GM12875 (cell line): ENCODE data around the gene PRAMEF11.
"Not testable (repeated sequence)": the region's sequence is repeated elsewhere in the genome, so short reads cannot be mapped to it uniquely, and the experiment has no call there.

Experiments used
- H3K4me3 ChIP-seq: one replicate; pipeline ENCODE4 v1.5.1; 2011; ENCODE audit warnings: low read depth, low read length, control low read depth
- TF ChIP-seq, protein P1 (sequence below): IDR thresholded peaks from 2 replicates; pipeline ENCODE4 v1.5.1; 2011; ENCODE audit warnings: low read depth, mild to moderate bottlenecking, control low read depth, inconsistent platforms, low read length, moderate library complexity, borderline replicate concordance; ENCODE audit not compliant: insufficient read depth

The PRAMEF11 gene

DNA sequence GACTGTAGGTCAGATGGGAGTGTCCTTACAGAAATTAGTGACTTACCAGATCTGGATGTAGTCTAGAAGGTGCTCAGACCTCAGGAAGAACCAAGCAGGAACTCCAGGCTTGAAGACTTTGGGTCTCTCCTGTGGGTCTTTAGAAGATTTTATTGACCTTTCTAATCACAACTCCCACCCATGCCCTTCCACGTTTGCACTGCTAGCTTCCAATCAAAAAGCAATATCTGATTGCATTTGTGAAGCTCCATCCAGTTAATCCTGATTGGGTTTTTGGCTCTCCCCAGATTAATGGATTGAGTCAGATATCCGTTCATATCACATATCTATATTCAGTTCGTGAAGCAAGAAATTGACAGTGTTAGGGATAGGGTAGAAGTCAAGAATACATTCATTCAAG is at the start of gene PRAMEF11:
Gene PRAMEF11 (minus strand): TSS at position 101 of the 400 bp plus-strand sequence. CDS start 2,621 bp downstream, outside the sequence.
- not testable (repeated sequence) for H3K4me3 ChIP-seq

DNA sequence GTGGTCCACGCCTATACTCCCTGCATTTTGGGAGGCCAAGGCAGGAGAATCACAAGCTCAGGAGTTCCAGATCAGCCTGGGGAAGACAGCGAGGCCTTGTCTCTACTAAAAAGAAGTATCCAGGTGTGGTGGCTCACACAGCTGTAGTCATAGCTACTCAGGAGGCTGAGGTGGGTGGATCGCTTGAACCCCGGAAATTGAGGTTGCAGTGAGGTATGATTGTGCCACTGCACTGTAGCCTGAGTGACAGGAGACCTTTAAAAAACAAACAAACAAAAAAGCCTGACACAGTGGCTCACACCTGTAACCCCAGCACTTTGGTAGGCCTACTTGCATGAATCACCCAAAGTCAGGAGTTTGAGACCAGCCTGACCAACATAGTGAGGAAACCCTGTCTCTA is 47.2 kb upstream of the PRAMEF11 start:
- H3K4me3 ChIP-seq: not testable (repeated sequence)

DNA sequence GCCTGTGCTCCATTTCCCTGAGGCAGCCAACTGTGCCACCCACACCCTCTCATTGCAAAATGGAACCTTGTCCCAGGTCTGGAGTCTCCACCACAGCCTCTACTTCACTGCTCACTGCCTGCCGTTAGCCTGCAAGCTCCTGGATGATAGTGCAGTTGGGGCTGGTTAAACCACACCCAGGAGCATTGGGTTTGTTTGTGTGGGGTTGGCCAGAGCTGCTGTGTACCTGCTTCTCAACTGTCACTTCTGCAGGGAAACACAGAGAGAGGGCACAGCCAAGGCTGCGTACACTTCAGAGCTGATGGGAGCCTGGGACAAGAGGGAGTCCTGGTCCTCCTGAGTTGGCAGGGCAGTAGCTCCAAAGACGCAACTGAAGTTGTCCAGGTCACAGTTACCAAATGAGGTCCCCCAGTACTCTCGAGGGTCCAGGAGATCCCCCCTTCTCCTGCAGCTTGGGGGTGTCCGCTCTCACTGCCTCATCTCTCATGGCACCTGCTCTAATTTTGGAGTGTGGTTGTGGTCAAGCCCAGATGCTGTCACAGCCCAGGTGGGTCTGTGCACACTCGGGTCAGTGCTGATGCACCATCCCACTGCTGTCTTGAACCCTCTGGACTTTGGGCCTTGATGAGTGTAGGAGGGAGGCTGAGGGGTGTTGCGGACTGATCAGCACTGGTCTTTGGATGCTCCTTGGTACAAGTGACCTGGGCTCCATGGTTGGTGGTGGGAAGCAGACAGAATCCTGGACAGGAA is 32.1 kb upstream of the PRAMEF11 start:
- not testable (repeated sequence) for H3K4me3 ChIP-seq

DNA sequence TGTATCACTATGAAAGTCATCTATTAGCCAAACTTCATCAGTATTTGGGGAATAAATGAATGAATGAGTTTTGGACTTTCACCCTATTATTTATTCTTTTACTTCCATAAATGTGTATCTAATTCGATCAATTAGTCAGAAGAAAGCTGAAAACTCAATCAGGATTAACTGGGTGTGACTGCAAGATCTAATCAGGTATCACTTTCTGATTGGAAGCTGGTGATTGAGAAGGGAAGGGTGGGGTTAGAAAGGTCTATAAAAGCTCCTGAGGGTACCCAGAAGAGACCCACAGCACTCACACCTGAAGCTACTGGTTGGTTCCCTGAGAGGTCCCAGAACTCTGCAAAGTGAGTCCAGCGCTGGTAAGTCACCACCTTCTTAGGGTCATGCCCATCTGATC is 25.6 kb upstream of the PRAMEF11 start, which contains the start of gene PRAMEF2:
Gene PRAMEF2 (plus strand): TSS at position 301 of the 400 bp plus-strand sequence. CDS start 1,924 bp downstream, outside the sequence.
- not testable (repeated sequence) for H3K4me3 ChIP-seq

DNA sequence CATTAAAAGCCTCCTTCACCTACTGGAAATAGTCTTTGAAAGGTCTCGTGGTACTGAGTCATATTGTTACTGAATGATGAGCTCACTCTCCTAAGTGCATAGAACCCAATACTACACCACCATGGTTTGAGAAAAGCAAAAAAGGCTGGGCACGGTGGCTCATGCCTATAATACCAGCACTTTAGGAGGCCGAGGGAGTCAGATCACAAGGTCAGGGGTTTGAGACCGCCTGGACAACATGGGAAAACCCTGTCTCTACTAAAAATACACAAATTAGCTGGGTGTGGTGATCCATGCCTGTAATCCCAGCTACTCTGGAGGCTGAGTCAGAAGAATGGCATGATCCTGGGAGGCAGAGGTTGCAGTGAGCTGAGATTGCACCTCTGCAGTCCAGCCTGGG is 20.6 kb upstream of the PRAMEF11 start:
- H3K4me3 ChIP-seq: no peak overlapping the region
- TF ChIP-seq, protein P1, sequence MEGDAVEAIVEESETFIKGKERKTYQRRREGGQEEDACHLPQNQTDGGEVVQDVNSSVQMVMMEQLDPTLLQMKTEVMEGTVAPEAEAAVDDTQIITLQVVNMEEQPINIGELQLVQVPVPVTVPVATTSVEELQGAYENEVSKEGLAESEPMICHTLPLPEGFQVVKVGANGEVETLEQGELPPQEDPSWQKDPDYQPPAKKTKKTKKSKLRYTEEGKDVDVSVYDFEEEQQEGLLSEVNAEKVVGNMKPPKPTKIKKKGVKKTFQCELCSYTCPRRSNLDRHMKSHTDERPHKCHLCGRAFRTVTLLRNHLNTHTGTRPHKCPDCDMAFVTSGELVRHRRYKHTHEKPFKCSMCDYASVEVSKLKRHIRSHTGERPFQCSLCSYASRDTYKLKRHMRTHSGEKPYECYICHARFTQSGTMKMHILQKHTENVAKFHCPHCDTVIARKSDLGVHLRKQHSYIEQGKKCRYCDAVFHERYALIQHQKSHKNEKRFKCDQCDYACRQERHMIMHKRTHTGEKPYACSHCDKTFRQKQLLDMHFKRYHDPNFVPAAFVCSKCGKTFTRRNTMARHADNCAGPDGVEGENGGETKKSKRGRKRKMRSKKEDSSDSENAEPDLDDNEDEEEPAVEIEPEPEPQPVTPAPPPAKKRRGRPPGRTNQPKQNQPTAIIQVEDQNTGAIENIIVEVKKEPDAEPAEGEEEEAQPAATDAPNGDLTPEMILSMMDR: no peak

DNA sequence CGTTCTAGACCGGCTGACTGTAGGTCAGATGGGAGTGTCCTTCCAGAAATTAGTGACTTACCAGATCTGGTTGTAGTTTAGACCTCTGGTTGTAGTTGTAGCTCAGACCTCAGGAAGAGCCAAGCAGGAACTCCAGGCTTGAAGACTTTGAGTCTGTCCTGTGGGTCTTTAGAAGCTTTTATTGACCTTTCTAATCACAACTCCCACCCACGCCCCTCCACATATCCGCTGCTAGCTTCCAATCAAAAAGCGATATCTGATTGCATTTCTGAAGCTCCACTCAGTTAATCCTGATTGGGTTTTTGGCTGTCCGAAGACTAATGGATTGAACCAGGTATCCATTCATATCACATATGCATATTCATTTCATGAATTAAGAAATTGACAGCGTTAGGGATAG is 17.4 kb upstream of the PRAMEF11 start, which contains the start of gene HNRNPCL1:
Gene HNRNPCL1 (minus strand): TSS at position 101 of the 400 bp plus-strand sequence. CDS start 431 bp downstream, outside the sequence.
- H3K4me3 ChIP-seq: not testable (repeated sequence)

DNA sequence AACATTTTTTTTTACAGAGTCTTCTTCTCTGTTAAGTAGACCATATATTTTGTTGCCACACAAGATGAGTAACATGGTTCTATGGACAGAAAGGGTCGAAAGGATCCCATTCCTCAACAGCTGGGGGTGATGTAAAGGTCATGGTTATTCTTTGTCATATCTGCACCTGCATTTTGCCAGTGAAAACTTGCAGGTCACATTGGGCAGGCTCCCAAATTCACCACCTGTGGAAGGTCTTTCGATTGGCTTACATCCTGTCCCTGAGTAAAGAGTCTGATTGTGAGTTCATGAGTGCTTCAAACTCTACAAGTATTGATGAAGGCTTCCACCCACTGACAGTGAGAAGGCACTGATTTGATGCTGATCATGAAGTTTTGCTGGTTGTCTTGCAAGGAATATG is 2.0 kb upstream of the PRAMEF11 start:
- H3K4me3 ChIP-seq: not testable (repeated sequence)

DNA sequence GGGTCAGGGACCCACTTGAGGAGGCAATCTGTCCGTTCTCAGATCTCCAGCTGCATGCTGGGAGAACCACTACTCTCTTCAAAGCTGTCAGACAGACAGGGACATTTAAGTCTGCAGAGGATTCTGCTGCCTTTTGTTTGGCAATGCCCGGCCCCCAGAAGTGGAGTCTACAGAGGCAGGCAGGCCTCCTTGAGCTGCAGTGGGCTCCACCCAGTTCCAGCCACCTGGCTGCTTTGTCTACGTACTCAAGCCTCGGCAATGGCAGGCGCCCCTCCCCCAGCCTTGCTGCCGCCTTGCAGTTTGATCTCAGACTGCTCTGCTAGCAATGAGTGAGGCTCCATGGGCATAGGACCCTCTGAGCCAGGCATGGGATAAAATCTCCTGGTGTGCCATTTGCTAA is 12.1 kb downstream of the PRAMEF11 start:
- not testable (repeated sequence) for H3K4me3 ChIP-seq

DNA sequence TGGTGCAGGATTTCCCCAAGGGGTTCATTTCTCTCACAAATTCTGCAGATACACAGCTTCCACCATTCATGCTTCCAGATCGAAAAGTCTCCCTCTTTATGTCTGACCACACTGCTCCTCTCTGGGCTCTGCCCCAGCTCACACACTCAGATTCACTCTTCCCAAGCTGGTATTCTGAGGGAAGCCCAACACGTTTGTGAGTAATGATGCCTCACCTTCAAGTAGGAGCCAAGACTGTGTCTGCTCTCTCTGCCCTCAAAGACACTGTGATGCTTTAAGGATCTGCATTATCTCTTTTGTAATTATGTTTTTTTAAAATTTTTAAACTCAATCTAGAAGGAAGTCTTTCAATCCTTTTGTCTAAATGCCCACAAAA is 19.8 kb downstream of the PRAMEF11 start:
- TF ChIP-seq, protein P1: no peak
- no peak overlapping the region for H3K4me3 ChIP-seq

DNA sequence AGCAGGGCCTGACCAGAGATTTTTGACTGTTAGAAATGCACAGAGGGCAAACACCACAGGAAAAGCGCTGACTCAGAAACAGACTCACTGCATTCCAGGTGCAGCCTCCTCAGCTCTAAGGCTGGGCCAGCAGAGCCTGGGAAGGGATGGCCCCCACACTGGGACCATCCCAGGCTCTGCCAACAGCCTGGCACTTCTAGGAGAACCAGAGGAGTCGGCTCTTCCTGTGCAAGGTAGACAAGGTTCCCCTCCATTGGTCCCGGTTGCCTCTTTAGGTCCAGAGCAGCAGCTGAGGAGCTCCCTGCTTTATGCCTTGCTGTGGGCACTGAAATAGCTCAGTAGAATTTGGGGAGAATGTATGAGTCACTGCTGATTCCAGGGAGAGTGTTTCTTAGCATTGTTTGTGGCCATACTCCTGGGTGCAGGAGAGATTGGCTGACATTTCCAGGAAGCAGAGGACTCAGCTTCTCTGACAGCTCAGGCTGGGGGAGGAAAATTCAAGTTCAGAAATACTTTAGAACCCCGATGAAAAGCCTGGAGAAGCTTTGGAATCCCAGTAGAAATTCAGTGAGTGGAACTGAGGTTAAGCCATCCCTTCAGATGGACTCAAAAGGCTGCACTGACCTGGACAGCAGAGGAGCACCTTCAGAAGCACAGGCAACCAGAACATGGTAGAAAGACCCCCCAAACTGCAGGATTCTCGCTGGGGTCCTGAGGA is 20.4 kb downstream of the PRAMEF11 start:
- H3K4me3 ChIP-seq: no peak overlapping the region
- TF ChIP-seq, protein P1: no peak

DNA sequence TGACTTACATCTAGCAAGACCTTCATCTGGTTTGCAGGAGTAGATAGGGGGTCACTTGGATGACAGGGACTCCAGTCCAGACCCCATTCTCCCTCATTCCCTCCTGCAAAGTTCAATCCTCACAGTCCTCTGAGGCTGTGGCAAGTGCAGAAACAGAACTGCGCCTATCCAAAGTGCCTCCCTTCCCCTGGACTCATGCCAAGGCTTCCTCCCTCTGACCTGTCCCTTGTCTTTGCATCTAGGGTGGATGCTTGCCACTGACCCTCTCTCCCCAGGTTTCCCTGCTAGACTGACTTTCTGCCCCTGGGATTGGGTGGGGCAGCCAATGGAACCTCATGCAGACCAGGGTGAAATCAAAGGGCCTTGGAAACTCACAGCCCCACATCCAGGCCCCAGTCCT is 21.3 kb downstream of the PRAMEF11 start:
- TF ChIP-seq, protein P1: no peak
- H3K4me3 ChIP-seq: no peak overlapping the region
